ENCODE results near the gene AGTPBP1. TPM values are rescaled to one million over a fixed set of nuclear protein-coding genes. Genes with fewer than 3 reads are reported as not detected.

The AGTPBP1 gene
- total RNA-seq, 1 experiment from 2014 or later, result 42.9 TPM

DNA sequence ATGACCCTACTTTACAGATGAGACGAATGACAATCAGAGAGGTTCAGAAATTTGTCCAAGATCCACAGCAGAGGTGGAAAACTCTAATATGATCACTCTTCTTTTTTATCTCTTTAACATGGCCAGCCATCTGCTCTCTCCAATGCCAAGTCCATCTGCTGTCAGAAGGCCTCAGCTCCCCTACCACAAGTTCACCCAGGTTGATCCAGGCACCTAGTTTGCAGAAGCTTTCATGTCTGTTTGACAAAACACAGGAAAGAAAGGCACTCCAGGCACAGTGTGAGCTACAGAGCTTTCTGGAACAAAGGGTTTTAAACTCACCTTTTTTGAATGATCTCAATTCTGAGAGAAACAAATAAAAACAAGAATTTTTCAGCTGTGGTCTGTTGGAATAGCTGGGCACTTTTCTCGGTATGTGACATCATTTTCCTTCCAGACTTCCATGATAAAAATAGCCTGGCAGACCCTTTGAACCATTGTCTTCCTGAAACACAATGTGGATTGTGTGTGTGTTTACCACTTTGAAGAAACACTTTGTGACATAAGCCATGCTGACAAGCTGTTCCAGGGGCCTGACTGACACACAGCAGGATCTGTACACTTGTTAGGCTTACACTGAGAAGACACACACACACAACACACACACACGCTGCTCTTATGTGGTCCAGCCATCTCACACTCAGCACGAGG lies 214.3 kb downstream of the AGTPBP1 start:
- no peak overlapping the region for H3K4me2 ChIP-seq (ENCODE audit: low read depth, low read length, poor library complexity, severe bottlenecking)
- no peak overlapping the region for H2AFZ ChIP-seq (ENCODE audit: low read length)
- no peaks in the 10 kb centered on the region for H3K79me2 ChIP-seq (ENCODE audit: low read length)
- H3K9me2 ChIP-seq (replicated peaks; ENCODE audit: insufficient read depth, low read length), result no peaks in the 10 kb centered on the region
- no peak overlapping the region for H3K4me3 ChIP-seq (ENCODE audit: low read length)
- no peak for DNase-seq
- no peaks in the 10 kb centered on the region for H4K20me1 ChIP-seq (ENCODE audit: insufficient read depth, low read depth, low read length)
- no peaks in the 10 kb centered on the region for H3K9me3 ChIP-seq (ENCODE audit: low read length)
- no peaks in the 10 kb centered on the region for H3K36me3 ChIP-seq (ENCODE audit: insufficient read depth, low read length)
- H3K4me1 ChIP-seq (ENCODE audit: low read length), result peaks cover 7% of the 10 kb centered on the region; the same call in 1 of the 2 replicates
- H3K27me3 ChIP-seq (ENCODE audit: low read length), result no peaks in the 10 kb centered on the region
- no peak overlapping the region for H3K27ac ChIP-seq (ENCODE audit: low read length)
- no peak overlapping the region for H3K9ac ChIP-seq (ENCODE audit: low read length)

- DNase-seq, result no peak
- H3K9ac ChIP-seq (ENCODE audit: low read length), result no peak overlapping the region
- H3K4me2 ChIP-seq (ENCODE audit: low read depth, low read length, poor library complexity, severe bottlenecking), result no peak overlapping the region
- no peaks in the 10 kb centered on the region for H3K79me2 ChIP-seq (ENCODE audit: low read length)
- no peaks in the 10 kb centered on the region for H3K36me3 ChIP-seq (ENCODE audit: insufficient read depth, low read length)
- no peaks in the 10 kb centered on the region for H3K9me2 ChIP-seq (replicated peaks; ENCODE audit: insufficient read depth, low read length)
- no peak overlapping the region for H3K4me3 ChIP-seq (ENCODE audit: low read length)
- H3K27me3 ChIP-seq (ENCODE audit: low read length), result no peaks in the 10 kb centered on the region
- H2AFZ ChIP-seq (ENCODE audit: low read length), result no peak overlapping the region
- no peaks in the 10 kb centered on the region for H4K20me1 ChIP-seq (ENCODE audit: insufficient read depth, low read depth, low read length)
- H3K4me1 ChIP-seq (ENCODE audit: low read length), result no peaks in the 10 kb centered on the region
- H3K27ac ChIP-seq (ENCODE audit: low read length), result no peak overlapping the region
- H3K9me3 ChIP-seq (ENCODE audit: low read length), result no peaks in the 10 kb centered on the region
Measured at GRCh38 chr9:85524531-85524930, 217.2 kb downstream of the AGTPBP1 start.

GRCh38 chr9:85523202-85523601 lies 218.6 kb downstream of the AGTPBP1 start:
- DNase-seq, result no peak
- no peaks in the 10 kb centered on the region for H3K27me3 ChIP-seq (ENCODE audit: low read length)
- no peak overlapping the region for H3K9ac ChIP-seq (ENCODE audit: low read length)
- no peaks in the 10 kb centered on the region for H3K36me3 ChIP-seq (ENCODE audit: insufficient read depth, low read length)
- H3K4me1 ChIP-seq (ENCODE audit: low read length), result no peaks in the 10 kb centered on the region
- no peaks in the 10 kb centered on the region for H4K20me1 ChIP-seq (ENCODE audit: insufficient read depth, low read depth, low read length)
- no peak overlapping the region for H3K4me3 ChIP-seq (ENCODE audit: low read length)
- no peaks in the 10 kb centered on the region for H3K79me2 ChIP-seq (ENCODE audit: low read length)
- H3K9me3 ChIP-seq (ENCODE audit: low read length), result no peaks in the 10 kb centered on the region
- H2AFZ ChIP-seq (ENCODE audit: low read length), result no peak overlapping the region
- no peak overlapping the region for H3K4me2 ChIP-seq (ENCODE audit: low read depth, low read length, poor library complexity, severe bottlenecking)
- H3K9me2 ChIP-seq (replicated peaks; ENCODE audit: insufficient read depth, low read length), result no peaks in the 10 kb centered on the region
- H3K27ac ChIP-seq (ENCODE audit: low read length), result no peak overlapping the region

GRCh38 chr9:85522459-85523092 lies 219.2 kb downstream of the AGTPBP1 start:
- Histone ChIP-seq H3K9ac (ENCODE audit: low read length) (no peak overlapping the region), H3K9me2 (replicated peaks; ENCODE audit: insufficient read depth, low read length) (no peaks in the 10 kb centered on the region), H3K27me3 (ENCODE audit: low read length) (no peaks in the 10 kb centered on the region), H3K79me2 (ENCODE audit: low read length) (no peaks in the 10 kb centered on the region), H3K36me3 (ENCODE audit: insufficient read depth, low read length) (no peaks in the 10 kb centered on the region), H3K9me3 (ENCODE audit: low read length) (no peaks in the 10 kb centered on the region), H4K20me1 (ENCODE audit: insufficient read depth, low read depth, low read length) (no peaks in the 10 kb centered on the region), H2AFZ (ENCODE audit: low read length) (no peak overlapping the region), H3K4me2 (ENCODE audit: low read depth, low read length, poor library complexity, severe bottlenecking) (no peak overlapping the region), H3K27ac (ENCODE audit: low read length) (no peak overlapping the region), H3K4me1 (ENCODE audit: low read length) (no peaks in the 10 kb centered on the region), H3K4me3 (ENCODE audit: low read length) (no peak overlapping the region)
- no peak for DNase-seq

GRCh38 chr9:85521371-85522197 lies 220.2 kb downstream of the AGTPBP1 start:
- Histone ChIP-seq H3K4me2 (ENCODE audit: low read depth, low read length, poor library complexity, severe bottlenecking) (no peak overlapping the region), H3K9me3 (ENCODE audit: low read length) (no peaks in the 10 kb centered on the region), H2AFZ (ENCODE audit: low read length) (no peak overlapping the region), H3K4me3 (ENCODE audit: low read length) (no peak overlapping the region), H3K27ac (ENCODE audit: low read length) (no peak overlapping the region), H3K79me2 (ENCODE audit: low read length) (no peaks in the 10 kb centered on the region), H3K27me3 (ENCODE audit: low read length) (no peaks in the 10 kb centered on the region), H4K20me1 (ENCODE audit: insufficient read depth, low read depth, low read length) (no peaks in the 10 kb centered on the region), H3K4me1 (ENCODE audit: low read length) (no peaks in the 10 kb centered on the region), H3K9me2 (replicated peaks; ENCODE audit: insufficient read depth, low read length) (no peaks in the 10 kb centered on the region), H3K9ac (ENCODE audit: low read length) (no peak overlapping the region), H3K36me3 (ENCODE audit: insufficient read depth, low read length) (no peaks in the 10 kb centered on the region)
- no peak for DNase-seq

- Histone ChIP-seq H3K36me3 (ENCODE audit: insufficient read depth, low read length) (no peaks in the 10 kb centered on the region), H3K4me3 (ENCODE audit: low read length) (no peak overlapping the region), H4K20me1 (ENCODE audit: insufficient read depth, low read depth, low read length) (no peaks in the 10 kb centered on the region), H3K4me2 (ENCODE audit: low read depth, low read length, poor library complexity, severe bottlenecking) (no peak overlapping the region), H2AFZ (ENCODE audit: low read length) (no peak overlapping the region), H3K27ac (ENCODE audit: low read length) (no peak overlapping the region), H3K9me3 (ENCODE audit: low read length) (no peaks in the 10 kb centered on the region), H3K9me2 (replicated peaks; ENCODE audit: insufficient read depth, low read length) (no peaks in the 10 kb centered on the region), H3K79me2 (ENCODE audit: low read length) (no peaks in the 10 kb centered on the region), H3K27me3 (ENCODE audit: low read length) (no peaks in the 10 kb centered on the region), H3K9ac (ENCODE audit: low read length) (no peak overlapping the region), H3K4me1 (ENCODE audit: low read length) (peaks cover 3% of the 10 kb centered on the region; the same call in 1 of the 2 replicates)
- DNase-seq, result no peak
Measured at GRCh38 chr9:85516976-85517637, 224.6 kb downstream of the AGTPBP1 start.

DNA sequence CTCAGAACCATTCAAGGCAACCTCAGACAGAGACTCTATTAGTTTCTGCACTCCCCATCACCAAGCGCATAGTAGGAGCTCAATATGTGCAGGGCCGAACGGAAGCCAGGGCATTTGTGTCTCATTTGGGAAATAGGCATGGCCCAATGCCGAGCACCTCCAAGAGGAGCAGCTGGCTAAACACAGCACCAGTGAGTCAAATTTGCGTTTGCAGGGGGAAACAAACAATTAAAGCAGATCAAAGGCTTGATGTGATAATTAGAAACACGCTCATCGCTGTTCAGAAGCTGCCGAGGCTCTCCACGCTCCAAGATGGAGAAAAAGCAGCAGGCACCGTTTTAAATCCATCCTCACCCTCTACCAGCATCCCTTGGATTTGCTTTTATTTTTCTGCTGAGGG lies 225.3 kb downstream of the AGTPBP1 start:
- Histone ChIP-seq H4K20me1 (ENCODE audit: insufficient read depth, low read depth, low read length) (no peaks in the 10 kb centered on the region), H3K79me2 (ENCODE audit: low read length) (no peaks in the 10 kb centered on the region), H3K27me3 (ENCODE audit: low read length) (no peaks in the 10 kb centered on the region), H3K4me3 (ENCODE audit: low read length) (no peak overlapping the region), H3K9me2 (replicated peaks; ENCODE audit: insufficient read depth, low read length) (no peaks in the 10 kb centered on the region), H3K4me1 (ENCODE audit: low read length) (peaks cover 3% of the 10 kb centered on the region; the same call in 1 of the 2 replicates), H3K27ac (ENCODE audit: low read length) (no peak overlapping the region), H3K9ac (ENCODE audit: low read length) (no peak overlapping the region), H2AFZ (ENCODE audit: low read length) (no peak overlapping the region), H3K9me3 (ENCODE audit: low read length) (no peaks in the 10 kb centered on the region), H3K36me3 (ENCODE audit: insufficient read depth, low read length) (no peaks in the 10 kb centered on the region), H3K4me2 (ENCODE audit: low read depth, low read length, poor library complexity, severe bottlenecking) (no peak overlapping the region)
- no peak for DNase-seq

- Histone ChIP-seq H3K9me3 (ENCODE audit: low read length) (no peaks in the 10 kb centered on the region), H3K4me1 (ENCODE audit: low read length) (peaks cover 3% of the 10 kb centered on the region; the same call in 1 of the 2 replicates), H2AFZ (ENCODE audit: low read length) (no peak overlapping the region), H3K4me3 (ENCODE audit: low read length) (no peak overlapping the region), H3K9me2 (replicated peaks; ENCODE audit: insufficient read depth, low read length) (no peaks in the 10 kb centered on the region), H3K36me3 (ENCODE audit: insufficient read depth, low read length) (no peaks in the 10 kb centered on the region), H3K79me2 (ENCODE audit: low read length) (no peaks in the 10 kb centered on the region), H4K20me1 (ENCODE audit: insufficient read depth, low read depth, low read length) (no peaks in the 10 kb centered on the region), H3K27ac (ENCODE audit: low read length) (no peak overlapping the region), H3K9ac (ENCODE audit: low read length) (no peak overlapping the region), H3K27me3 (ENCODE audit: low read length) (no peaks in the 10 kb centered on the region), H3K4me2 (ENCODE audit: low read depth, low read length, poor library complexity, severe bottlenecking) (no peak overlapping the region)
- no peak for DNase-seq
Measured at GRCh38 chr9:85515021-85515420, 226.7 kb downstream of the AGTPBP1 start.
